Fibroblast of pulmonary artery (primary cell): ENCODE results near the gene FZD10.

Experiments
- DNase-seq: peaks from one replicate; pipeline ENCODE4 v3.0.0-alpha.2; 2010; ENCODE audit warnings: low read depth
- H3K4me3 ChIP-seq: replicated peaks from 2 replicates; pipeline ENCODE4 v1.5.1; 2011; ENCODE audit warnings: low read depth, mild to moderate bottlenecking, control low read depth, low read length, moderate library complexity
- CTCF ChIP-seq: IDR thresholded peaks from 2 replicates; pipeline ENCODE4 v1.5.1; 2011; ENCODE audit warnings: mild to moderate bottlenecking, control low read depth, low read length, inconsistent platforms; ENCODE audit errors: missing control alignments

Gene FZD10

GRCh38 chr12:130154276-130155070 is 7.8 kb upstream of the FZD10 start:
- H3K4me3 ChIP-seq, result no peak overlapping the region
- no peak for DNase-seq
- TF ChIP-seq CTCF, result no peak

- H3K4me3 ChIP-seq, result no peak overlapping the region
- no peak for DNase-seq
- no peak for TF ChIP-seq CTCF
These were observed 6.7 kb upstream of the FZD10 start for GRCh38 chr12:130155416-130156073.

- DNase-seq, result no peak
- H3K4me3 ChIP-seq, result no peak overlapping the region
- no peak for TF ChIP-seq CTCF
These were observed 5.5 kb upstream of the FZD10 start for GRCh38 chr12:130156652-130157275.

- no peak for TF ChIP-seq CTCF
- H3K4me3 ChIP-seq, result no peak overlapping the region
These were observed 4.1 kb upstream of the FZD10 start for GRCh38 chr12:130157998-130158753.

GRCh38 chr12:130158754-130159059 is 3.6 kb upstream of the FZD10 start:
- H3K4me3 ChIP-seq, result no peak overlapping the region
- no peak for DNase-seq
- no peak for TF ChIP-seq CTCF

More at GRCh38 chr12:130157998-130158753, 4.1 kb upstream of the FZD10 start:
- no peak for DNase-seq

GRCh38 chr12:130160306-130160705 is 2.0 kb upstream of the FZD10 start:
- DNase-seq, result no peak
- H3K4me3 ChIP-seq, result no peak overlapping the region
- TF ChIP-seq CTCF, result no peak
